T follicular helper cell (primary cell): ENCODE measurements around the gene EPC1.
A peak's percentile ranks its signal among the peaks of the same experiment; 100 is the strongest.
"Not testable (repeated sequence)": the region's sequence is repeated elsewhere in the genome, so short reads cannot be mapped to it uniquely, and the experiment has no call there.

Source experiments
- DNase-seq: peaks from one replicate; pipeline ENCODE4 v3.0.0-alpha.2; 2020; ENCODE audit warnings: low read depth
- total RNA-seq, 2 experiments: gene quantifications; one replicate each; lab custom pipeline; 2026; lab: John Stamatoyannopoulos, UW

EPC1 gene, protein sequence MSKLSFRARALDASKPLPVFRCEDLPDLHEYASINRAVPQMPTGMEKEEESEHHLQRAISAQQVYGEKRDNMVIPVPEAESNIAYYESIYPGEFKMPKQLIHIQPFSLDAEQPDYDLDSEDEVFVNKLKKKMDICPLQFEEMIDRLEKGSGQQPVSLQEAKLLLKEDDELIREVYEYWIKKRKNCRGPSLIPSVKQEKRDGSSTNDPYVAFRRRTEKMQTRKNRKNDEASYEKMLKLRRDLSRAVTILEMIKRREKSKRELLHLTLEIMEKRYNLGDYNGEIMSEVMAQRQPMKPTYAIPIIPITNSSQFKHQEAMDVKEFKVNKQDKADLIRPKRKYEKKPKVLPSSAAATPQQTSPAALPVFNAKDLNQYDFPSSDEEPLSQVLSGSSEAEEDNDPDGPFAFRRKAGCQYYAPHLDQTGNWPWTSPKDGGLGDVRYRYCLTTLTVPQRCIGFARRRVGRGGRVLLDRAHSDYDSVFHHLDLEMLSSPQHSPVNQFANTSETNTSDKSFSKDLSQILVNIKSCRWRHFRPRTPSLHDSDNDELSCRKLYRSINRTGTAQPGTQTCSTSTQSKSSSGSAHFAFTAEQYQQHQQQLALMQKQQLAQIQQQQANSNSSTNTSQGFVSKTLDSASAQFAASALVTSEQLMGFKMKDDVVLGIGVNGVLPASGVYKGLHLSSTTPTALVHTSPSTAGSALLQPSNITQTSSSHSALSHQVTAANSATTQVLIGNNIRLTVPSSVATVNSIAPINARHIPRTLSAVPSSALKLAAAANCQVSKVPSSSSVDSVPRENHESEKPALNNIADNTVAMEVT
- total RNA-seq, result 90.2 to 186 reads per million in 2 experiments

DNA sequence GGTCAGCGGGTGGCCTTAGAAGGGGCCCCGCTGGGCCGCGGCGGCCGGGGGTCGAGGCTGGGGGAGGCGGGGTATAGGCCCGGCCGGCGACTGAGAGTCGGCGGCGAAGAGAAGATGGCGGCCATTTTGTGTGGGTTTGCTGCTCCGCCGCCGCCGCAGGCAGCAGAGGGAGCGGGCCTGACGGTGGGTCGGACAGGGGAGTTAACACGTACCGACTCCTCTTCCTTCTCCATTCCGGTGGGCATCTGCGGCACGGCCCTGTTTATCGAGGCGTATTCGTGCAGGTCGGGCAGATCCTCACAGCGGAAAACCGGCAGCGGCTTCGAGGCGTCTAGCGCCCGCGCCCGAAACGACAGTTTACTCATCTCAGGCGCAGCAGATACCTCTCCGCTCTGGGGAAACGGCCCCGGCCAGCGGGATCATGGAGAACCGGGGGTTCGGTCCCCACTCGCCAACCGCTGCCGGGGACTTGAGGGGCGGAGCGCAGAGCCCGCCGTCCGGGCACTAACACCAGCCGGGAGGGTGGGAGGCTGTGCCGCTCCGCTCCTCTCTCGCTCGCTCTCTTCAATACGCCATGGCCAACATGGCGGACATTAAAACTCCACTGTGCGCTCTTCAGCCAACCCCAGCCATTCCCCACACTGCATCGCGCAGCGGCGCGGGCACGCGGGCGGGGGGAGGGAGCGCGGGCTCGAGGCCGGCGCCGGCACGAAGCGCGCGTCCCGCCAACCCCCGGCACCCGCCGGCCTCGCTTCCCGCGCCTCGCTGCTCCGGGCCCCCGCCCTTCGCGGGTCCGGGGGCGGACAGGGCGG, at the start of gene EPC1:
Gene EPC1, minus strand, starts transcription at position 608 of the 812 bp plus-strand sequence. Its CDS starts 243 bp downstream, at position 365.
- DNase-seq, result peak; percentile 81

DNA sequence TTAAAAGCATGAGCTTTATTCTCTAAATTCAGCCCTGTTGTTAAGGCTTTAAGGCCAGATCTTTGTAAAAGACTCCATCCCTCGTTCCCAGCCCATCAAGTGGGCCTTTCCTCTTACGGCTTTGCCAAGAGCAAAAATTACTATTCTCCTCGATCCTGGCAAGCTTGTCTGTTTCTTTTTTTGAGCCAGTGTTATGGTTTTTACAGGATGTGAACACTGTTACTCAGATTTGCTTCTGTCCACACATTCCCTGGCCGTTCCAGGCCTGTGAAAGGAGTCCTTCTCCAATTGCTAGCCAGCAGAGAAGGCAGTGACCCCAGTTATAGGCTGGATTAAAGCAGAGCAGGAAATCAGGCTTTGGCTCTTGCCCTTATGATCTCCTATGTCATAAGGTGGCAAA, 47.0 kb upstream of the EPC1 start:
- DNase-seq, result no peak

DNA sequence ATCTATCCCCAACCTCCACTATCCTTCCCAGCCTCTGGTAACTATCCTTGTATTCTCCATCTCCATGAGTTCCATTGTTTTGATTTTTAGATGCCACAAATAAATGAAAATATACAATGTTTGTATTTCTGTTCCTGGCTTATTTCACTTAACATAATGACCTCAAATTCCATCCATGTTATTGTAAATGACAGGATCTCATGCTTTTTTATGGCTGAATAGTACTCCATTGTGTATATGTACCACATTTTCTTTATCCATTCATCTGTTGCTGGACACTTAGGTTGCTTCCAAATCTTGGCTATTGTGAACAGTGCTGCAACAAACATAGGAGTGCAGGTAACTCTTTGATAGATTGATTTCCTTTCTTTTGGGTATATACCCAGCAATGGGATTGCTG, 45.3 kb upstream of the EPC1 start:
- not testable (repeated sequence) for DNase-seq

DNA sequence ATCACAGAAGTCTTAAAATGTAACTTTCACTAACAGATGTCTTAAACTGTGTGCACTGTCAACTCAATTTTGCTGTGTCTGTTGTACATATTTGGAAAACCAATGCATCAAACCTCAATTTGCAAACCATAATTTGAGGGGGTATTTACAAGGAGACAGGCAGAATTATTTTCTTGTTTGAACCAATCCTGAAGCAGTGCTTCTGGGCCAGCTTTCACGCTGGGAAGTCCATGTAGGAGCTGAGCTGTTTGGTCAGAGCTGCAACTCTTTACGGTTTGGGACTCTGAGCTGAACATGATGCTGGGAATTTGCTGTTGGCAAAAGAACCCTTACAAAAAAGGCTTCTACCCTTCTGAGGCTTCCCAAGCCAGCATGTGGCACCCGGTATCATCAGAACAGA, 43.2 kb upstream of the EPC1 start:
- DNase-seq, result no peak

DNA sequence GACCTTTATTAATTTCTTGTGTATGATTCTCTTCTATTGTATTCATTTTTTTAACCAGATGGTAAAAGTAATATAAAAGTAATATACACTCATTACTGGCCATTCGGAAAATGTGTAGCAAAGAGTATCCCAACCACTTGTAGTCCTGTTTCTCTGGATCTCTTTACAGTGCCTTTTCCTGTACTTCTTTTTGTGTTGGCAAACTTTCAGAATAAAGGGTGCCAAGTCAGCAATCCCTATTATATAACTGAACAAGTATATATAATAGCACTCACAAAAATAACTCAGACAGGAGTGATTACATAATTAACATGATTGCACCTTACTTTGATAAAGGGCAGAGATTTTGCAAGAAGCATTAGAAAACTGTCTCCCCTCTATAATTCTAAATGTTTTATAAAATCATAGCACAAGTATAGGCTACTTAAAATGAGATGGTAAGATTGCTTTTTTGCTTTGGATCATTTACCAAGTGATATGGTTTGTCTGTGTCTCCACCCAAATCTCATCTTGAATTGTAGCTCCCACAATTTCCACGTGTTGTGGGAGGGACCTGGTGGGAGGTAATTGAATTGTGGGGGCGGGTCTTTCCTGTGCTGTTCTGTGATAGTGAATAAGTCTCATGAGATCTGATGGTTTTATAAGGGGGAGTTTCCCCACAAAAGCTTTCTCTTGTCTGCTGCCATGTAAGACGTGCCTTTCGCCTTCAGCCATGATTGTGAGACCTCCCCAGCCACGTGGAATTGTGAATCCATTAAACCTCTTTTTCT, 41.5 kb upstream of the EPC1 start:
- no peak for DNase-seq

DNA sequence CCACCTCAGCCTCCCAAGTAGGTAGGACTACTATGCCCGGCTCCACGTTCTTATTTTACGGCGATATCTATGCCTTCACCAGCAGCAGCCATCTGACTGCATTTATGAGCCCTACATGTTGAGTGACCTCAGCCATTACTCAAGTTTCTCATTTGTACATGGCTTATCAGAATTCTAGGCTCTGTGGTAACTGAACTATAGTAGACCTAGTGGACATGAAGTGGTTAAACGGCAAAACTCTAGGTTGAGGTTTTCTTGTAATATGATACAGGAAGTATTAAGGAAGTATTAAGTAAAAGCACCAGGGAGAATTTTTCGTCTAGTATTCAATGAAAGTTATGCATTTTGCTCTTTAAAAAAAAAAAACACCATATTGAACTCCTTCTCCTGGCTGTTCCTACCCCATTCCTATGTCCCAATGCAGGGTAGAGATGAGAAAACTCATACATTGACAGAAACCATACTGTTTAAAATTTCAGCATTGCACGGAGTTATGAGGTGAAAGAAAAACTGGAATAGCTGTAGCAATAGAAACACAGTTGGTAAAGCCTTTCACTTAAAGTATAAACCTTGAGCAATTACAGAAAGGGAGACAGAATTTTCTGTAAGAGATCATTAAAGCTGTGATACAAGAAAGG, 39.8 kb upstream of the EPC1 start:
- no peak for DNase-seq

DNA sequence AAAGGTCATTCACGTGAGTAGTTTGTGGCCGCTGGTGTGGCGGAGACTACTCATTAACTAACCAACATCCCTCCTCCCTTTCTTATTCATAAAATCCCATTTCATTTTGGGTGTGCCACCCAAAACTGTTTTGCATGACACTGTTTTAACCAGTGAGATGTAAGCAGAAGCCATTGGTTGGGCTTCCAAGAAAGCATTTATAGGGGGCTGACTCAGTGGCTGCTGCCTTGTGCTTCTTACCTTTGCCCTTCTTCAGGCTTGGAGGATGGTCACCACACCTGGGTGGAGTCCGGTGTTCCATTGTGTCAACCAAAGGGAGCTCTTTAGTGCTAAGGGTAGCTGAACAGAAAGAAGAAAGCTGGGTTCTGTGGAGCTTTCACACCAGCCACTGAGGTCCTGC, 37.2 kb upstream of the EPC1 start:
- DNase-seq, result no peak

DNA sequence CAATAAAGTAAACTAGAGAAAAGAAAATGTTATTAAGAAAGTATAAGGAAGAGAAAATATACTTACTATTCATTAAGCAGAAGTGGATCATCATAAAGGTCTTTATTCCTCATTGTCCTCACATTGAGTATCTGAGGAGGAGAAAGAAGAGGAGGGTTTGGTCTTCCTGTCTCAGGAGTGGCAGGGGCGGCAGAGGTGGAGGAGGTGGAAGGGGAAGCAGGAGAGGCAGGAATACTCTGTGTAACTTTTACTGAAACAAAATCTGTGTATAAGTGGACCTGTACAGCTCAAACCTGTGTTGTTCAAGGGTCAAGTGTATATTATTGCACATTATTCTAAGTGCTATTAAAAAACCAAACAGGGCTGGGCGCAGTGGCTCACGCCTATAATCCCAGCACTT, 34.2 kb upstream of the EPC1 start:
- DNase-seq, result no peak

DNA sequence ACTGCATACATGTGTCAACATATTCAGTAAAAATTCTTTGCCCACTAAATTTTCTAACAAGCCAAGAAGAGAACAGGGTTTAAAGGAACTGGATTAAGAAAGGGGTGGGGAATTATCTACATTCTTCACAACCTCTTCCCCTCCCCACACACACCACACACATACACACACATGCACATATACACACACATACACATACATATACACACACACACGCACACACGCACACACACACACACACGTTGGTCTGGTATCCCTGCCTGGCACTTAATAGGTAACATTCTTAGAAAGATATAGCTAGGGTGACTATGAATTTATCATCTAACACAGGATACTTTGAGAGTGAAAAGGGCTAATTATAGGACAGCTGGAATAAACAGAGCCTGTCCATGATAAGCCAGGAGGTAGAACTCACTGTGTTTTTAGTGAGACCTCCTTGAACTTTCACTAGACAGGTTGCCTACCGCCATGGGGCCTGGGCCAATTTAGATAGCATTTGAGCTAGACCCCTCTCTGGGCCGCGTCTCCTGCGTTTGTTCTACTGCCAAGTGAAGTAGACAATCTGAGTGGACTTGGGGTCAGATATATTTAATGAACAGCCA, 33.1 kb upstream of the EPC1 start:
- DNase-seq, result no peak

DNA sequence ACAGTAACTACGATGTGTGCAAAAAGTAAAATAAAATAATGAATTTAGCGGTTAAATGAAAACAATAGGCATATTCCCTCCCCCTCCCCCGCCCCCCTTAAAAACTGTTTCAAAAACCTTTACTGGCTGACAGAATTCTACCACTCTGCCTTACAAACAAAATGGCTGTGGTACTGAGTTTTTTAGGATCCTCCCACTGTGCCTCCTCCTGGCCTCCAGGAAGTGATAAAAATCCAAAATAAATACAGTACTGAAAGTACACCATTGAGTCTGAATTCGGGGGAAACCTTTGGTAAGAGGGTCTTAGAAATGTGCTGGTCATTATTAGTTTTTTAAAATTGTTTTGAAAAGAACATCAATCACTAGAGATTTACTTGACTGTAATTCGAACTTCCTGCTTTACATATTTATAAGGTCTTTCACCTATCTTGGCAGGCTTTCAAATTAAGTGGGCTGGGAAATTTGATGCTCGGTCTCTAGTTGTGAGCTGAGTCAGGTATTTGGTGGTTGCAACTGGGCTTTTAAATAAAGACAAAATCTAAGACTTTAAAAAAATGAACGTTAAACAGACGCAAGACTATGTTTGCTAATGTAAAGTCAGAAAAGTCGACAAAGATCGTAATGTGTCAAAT, 32.5 kb upstream of the EPC1 start:
- no peak for DNase-seq

DNA sequence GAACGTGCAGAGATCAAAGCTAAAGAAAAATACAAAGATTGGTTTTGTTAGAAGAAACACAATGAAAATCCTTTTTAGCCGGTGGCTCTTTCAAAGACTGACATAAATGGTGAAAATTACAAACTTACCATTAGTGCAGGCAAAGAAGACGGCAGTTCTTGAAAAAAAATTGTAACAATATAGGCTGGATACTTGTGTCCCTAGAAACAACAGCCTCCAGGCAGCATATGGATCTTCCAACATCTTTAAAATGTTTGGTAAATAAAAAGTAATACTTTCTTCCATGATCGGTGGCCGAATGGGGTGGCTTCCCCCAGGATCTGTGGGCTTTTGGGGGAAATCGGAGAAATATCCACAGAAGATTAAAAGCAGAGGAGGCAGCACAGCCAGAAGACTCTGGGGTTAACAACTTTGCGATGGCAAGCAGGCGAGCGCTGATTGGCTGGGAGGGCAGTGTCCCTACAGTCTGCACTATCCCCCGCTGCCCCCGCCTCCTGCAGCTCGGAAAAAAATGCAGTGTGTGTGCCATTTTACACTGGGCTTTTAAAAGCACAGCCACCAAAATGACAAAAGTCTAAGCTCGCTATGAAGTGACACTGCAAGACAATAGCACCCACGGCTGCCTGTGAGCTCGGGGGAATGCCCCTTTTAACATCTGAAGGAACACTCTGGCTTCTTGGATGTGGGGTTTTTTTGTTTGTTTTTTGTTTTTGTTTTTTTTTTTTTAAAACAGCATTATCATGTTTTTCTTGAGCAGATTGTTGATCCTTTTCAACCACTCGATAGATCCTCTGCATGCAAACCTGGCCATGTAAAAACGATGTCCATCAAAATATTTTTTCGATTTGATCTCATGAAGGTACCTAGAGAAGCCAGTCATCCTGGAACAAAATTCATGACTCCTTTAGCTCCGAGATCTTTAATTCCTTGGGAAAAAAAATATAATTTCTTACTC, 31.7 kb upstream of the EPC1 start:
- peak; percentile 91 for DNase-seq

DNA sequence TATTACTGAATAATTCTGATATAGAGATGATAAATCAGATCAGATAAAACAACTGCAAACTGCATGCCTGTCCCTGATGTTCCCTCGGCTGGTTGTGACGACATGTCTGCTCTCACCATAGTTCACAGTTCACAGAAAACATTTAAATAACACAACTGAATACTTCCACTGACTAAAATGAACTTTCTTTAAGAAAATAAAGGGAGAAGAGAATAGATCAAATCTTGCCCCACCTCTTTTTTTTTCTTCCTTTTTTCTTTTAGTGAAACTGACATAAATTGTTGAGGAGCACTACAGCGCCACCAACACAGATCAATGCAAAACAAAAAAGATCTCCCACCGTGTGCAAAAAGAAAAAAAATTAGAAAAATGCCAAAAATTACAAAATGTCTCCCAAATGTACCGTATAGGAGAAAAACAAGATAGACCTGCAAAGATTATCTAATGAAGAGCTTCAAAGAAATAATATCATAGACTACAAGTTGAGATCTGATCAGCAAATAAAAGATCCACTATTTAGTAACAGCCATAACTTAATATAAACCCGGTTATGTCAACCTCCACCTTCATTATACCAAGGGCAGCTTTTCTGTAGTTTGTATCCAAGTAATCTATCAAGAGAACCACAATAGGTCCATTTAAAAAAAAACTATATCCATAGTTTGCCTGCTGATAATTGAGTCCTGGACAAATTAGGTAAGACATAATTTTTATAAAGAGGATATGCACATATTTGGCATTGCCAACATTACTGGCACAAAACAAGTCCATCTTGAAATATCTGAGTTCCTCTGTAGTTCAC, 30.7 kb upstream of the EPC1 start:
- peak; percentile 26 for DNase-seq

DNA sequence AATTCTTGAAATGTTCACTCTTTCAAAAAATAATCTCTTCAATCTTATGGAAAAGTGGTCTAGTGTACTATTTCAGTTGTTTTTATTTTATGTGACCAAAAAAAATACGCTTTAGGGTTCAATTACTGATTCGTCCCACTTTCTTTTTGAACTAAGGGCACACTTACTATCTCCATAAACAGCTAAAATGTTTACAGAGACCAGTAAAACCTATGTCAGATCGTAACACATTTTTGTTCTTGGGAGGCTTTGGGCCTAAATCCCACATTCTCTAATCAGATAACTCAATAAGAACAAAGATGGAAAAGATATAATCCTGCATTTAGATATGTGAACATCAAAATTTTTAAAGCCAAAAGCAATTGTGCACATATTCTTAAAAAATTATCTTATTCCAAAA, 29.8 kb upstream of the EPC1 start:
- DNase-seq, result no peak

DNA sequence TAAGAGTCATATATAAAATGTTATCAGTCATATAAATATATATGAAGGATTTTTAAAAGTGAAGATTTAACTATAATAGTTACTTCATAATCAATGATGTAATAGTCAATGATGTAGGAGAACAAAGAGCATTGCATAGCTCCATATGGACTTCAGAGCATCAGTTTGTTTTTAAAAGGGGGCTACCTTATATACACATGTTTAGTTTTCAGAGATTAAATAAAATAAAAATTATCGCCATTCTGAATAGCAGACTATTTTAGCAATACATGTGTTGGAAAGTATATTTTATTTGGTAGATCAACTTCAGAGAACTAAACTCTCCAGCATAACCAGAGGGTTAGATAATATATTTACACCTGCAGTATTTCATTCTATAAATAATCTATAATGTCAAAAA, 29.1 kb upstream of the EPC1 start:
- no peak for DNase-seq

DNA sequence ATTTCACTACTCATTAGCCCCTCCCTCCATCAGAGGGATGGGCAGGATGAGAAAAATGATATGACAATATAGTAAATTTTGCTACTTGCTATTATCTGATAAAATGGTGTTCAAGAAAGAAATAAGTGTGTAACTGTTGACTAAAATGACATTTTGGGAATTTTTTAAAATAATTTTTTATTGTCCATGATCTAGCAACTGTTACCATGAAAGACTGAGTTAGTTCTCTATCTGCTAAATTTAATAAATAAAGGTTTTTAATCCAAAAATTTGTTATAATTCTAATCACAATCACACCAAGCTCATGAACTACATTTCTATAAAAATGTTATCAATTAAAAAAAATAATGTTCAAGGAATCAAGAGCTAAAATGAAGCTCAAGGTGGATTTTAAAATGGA, 28.7 kb upstream of the EPC1 start:
- no peak for DNase-seq

DNA sequence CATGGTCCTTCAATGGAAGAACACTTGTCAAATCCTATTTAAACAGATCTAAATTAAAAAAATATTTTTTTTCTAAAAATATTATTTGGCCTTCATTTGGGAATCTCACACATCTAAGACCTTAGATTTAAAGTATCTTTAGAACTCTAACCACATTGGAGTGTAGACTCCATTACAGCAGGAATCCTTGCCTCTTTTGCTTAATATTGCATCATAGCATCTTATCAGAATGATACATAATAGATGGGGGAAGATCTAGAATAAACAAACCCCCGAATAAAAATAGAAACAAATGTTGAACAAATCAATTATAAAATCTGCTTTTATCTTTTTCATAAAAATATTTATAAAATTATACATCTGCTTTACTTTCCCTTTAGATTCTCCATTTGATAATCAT, 27.6 kb upstream of the EPC1 start:
- DNase-seq, result no peak

DNA sequence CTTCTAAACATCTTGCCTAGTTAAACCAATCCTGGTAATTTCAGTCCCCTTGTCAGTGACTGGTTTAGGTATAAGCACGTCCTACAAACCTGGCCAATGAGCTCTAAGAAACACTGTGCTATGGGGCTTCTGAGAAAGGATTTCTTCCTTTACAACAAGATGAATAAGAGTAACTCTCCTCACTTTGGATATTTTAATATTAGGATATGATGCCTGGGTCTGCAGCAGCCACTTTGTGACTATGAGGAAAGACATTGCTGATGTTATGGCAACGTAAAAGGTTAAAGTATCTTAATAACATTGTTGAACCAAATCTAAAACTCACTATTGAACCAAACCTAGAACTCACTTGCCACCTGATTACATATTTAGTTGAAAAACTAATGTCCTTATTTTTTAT, 26.5 kb upstream of the EPC1 start:
- no peak for DNase-seq

DNA sequence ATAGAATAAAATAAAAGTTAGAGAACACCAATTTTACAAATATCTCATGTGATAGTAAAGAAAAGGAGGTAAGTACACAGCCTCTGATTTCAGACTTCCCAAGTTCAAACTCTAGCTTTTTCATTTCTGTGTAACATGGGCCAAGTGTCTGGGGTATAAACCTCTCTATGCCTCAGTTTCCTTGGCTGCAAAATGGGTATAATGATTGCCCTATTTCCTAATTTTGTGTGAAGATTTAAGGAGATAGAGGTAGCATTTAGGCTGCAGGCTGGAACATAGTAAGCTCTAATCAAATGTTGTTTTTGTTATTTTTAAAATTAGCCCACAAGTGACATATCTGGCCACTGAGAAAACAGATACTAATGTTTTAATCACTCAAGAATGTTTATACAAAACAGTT, 26.1 kb upstream of the EPC1 start:
- no peak for DNase-seq
